ENCODE results near the gene KRT34.
"Not testable (repeated sequence)": the region's sequence is repeated elsewhere in the genome, so short reads cannot be mapped to it uniquely, and the experiment has no call there.

Gene KRT34

DNA sequence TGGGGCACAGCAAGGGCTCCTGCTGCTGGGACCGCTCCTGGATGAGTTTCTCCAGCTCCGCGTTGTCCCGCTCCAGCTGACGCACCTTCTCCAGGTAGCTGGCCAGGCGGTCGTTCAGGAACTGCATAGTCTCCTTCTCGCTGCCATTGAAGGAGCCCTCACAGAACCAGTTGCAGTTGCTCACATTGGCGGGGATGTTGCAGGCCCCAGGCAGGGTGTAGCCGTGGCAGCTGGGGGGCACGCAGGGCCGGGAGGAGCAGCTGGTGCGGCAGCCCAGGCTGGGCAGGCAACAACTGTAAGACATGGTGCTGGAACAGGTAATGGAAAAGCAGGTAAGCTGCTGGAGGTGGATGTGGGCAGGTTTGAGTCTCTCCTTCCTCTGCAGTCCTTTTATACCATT lies at the start of gene KRT34:
Gene KRT34, minus strand, starts transcription at position 364 of the 400 bp plus-strand sequence. Its CDS starts 60 bp downstream, at position 304.
- not testable (repeated sequence) for DNase-seq (ENCODE audit: low read depth)

DNA sequence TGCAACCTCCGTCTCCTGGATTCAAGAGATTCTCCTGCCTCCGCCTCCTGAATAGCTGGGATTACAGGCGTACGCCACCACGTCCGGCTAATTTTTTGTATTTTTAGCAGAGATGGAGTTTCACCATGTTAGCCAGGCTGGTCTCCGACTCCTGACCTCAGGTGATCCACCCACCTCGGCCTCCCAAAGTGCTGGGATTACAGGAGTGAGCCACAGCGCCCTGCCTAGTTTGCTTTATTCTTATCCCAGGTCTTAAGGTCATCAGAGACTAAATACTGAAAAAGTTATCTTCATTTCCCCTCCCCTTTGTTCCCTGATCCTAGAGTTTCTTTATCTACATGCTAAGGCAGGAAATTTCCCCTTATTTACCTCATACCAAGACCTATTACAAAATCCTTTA lies 48.3 kb upstream of the KRT34 start:
- not testable (repeated sequence) for DNase-seq (ENCODE audit: low read depth)

DNA sequence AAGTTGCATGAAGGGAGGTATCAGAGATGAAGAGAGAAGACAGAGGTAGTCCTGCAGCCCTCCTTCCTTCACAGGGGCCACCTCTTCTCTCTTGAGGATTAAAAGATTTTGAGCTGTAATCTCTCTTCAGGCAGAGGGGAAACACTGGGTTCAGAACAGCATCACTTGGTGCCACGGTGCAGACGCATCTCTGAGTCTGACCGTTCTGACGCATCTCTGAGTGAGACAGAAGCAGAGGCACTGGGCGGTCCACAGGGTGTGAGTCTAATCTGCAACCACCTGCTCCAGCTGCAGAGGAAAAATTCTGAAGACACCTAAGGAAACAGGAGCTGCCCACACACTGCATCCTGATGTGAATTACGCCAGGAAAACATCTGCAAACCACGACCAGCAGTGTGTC lies 47.6 kb upstream of the KRT34 start:
- DNase-seq (ENCODE audit: low read depth), result no peak

DNA sequence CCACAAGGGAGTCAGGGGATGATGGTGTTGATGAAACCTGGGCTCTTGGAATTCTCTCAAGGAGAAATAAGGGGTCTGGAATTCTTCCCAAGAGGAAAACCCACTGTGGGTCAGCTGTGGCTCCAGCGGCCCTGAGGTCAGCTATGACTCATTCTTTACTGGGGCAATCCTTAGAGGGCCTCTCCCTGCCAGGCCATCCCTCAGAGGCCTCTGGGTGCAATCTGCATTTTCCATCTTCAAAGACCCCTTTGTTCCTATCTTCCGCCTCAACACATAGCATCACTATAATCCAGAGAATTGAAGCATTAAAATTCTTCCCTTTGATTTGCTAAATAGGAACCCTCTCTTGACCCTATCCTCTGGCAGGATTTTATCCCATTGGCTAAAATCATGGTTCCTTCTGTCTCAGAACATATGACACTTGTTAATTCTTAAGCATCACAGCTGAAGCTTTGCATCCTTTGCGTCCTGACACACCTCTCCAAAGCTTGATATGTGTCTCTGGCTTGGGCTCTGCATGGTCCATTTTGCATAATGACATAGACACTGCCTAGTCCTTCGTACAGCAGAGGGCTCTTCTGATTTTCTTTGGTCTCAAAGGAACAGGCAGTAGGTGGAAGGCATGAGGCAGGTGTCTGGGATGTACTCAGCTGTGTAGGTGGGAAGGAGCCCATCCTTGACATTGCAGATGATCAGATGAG lies 46.6 kb upstream of the KRT34 start:
- DNase-seq (ENCODE audit: low read depth), result no peak

DNA sequence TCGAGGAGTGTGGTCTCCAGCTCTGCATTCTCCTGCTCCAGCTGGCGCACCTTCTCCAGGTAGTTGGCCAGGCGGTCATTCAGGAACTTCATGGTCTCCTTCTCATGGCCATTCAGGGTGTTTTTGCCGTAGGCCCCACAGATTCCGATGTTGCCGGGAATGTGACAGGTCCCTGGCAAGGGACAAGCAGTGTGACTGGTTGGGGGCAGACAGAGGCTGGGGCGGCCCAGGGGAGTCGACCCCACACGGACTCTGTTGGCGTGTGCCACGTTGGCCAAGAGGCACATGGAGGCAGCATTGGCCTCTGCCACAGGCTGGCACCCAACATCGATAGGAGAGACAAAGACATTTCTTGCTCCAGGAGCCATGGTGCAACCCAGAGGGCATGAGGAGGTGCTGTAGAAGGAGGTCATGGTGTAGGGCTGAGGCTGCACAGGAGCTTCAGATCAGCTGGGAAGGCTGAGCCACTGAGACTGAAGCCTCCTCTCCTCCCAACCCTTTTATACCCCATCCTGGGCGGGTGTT lies 42.1 kb upstream of the KRT34 start, which contains the start of gene KRT37:
Gene KRT37, minus strand, starts transcription at position 475 of the 525 bp plus-strand sequence. Its CDS starts 62 bp downstream, at position 413.
- DNase-seq (ENCODE audit: low read depth), result no peak

DNA sequence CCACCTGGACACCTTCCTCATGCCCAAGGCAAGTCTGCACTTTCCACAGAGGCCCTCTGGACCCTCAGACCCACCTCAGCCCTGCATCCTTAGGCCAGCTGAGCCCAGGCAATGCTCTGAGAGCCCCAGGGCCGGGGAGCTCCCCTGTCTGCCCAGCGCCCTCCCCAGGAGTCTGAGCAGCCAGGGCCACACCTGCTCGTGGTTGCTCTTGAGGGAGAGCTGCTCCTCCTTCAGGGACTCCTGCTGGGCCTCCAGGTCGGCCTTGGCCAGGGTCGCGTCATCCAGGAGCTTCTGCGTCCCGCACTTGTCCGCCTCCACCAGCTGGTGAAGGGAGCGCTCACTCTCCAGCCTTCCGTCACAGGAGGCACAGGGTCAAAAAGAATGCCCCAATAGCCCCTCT lies 40.5 kb upstream of the KRT34 start:
- not testable (repeated sequence) for DNase-seq (ENCODE audit: low read depth)

DNA sequence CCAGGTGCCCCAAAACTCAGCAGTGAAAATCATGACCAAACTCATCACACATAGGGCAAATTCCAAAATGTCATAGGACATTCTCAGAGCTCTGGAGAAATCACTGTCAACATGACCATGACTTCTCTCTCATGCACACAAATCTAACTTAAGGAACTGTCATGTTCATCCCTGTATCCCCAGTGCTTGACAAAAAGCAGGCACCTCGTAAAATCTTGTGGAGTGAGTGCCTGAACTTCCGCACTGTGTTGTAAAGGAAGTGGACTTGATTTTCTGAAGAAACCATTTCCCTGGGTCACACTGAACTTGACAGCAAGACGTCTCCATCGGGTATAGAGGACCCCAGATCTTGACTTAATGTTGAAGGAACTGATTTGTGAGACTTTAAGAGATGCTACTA lies 39.5 kb upstream of the KRT34 start:
- no peak for DNase-seq (ENCODE audit: low read depth)

DNA sequence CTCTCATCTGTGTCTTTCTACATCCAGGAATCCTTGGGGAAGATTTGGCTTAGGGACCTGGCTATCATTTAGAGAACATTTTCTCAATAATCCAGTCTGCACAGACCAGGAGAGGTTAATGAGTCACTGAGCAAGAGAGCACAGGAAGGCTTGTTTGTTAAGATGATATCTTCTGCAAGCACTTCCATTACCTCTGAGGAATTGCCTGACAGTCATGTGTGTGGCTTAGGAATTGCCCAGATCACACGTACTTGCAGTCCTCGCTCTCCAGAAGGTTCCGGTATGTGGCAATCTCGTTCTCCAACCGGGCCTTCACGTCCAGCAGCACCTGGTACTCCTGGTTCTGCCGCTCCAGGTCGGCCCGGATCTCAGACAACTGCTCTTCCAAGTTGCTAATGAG lies 39.0 kb upstream of the KRT34 start:
- DNase-seq (ENCODE audit: low read depth), result peak; percentile 52

DNA sequence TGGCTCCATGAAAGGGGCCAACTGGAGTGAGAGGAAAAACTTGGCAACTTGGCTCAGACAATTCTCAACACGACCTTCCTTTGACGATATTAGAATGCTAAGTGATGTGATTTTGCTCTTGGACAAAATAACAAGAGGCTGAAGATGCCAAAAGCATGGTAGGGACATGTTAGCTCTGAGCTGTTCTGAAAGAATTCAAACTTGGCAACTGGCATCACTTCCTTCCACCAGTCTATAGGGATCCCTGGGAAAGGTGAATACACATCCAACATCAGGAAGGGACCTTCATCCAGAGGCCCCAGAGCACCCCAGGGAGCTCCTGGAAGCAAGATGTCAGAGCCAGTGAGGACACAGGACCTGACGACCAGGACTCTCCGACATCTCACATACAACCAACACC lies 38.0 kb upstream of the KRT34 start:
- no peak for DNase-seq (ENCODE audit: low read depth)

DNA sequence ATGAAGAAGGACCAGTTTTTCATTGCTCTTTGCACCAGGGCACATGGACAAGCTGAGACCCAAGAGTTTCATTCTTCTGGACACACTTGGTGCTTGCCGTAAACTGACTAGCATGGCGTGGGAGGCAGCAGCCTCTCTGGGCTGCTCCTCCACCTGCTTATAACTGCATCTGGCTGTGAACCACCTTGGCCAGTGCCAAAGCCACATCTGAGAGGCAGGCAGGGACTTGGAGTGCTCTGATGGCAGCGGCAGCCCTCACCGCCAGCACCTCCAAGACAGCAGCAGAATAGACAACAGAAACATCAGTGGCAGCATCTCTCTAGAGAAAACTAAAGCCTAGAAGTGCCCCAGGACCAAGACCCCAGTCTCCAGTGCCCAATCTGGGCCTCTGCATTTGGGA lies 37.6 kb upstream of the KRT34 start:
- no peak for DNase-seq (ENCODE audit: low read depth)

DNA sequence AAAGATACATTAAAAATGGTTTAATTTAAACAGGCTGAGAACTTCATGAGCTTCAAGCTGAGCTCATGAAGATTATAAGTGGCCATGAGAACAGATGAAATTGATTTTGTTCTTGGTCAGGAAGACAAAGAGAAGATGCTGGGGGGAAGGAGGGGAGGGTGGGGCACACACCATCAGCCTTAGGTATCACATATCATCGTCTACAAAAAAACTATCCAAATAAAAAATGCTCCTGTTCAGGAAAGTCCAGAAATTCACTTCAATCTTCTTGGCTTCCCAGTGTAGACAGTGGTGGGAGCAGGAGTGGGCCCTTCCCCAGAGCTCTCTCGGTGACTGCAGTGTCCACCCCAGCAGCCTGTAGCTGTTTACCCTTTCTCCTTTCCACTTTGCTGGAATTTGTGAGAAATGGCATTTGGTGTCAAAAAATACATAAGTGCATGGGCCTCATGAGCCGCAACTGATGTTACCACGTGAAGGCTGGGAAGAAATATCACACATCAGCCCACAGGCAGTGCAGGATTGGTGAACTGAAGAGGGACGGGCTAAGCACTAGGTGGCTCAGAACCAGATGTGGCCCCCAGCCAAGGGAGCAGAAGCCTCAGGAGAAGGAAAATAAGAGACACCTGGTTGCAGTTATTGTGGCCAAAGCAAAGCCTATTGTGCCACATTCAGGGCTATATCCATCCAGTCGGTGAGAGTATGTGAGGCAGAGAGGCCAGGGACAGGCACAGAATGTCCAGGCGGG lies 36.2 kb upstream of the KRT34 start:
- no peak for DNase-seq (ENCODE audit: low read depth)

DNA sequence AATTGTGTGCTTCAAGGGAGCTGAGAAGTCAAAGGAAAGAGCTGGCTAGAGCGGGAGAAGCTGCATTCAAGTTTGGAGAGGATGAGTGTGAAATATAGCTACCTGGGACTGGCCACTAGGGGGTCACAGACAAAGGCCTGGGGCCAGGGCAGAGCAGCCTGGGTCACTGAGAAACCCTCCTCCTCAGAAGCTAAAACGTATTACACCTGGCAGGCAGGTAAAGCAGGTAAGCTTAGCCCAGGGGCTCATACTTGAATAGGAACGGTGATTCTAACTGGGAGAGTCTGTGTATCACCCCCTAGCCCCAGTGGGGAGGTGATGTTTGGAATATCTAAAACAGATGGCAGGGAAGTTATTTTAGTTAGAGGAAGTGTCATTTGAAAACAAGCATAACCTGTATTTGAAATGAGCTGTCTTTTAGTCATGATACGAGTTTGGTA lies 35.5 kb upstream of the KRT34 start:
- DNase-seq (ENCODE audit: low read depth), result no peak

DNA sequence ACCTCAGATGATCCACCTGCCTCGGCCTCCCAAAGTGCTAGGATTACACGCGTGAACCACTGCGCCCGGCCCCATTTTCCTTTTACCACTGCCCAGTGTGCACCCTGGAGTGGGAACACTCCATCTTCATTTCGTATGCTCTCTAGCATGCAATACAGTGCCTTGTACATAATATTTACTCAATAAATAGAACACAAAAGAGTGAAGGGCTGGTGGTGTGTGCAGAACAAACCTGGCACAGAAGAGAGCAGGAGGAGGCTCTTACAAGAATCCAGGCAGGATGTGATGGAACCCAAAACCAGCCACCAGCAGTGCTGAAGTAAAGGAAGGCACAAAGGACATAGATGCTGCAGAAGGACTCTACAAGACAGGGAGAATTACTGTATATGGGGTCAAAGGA lies 35.0 kb upstream of the KRT34 start:
- DNase-seq (ENCODE audit: low read depth), result no peak

DNA sequence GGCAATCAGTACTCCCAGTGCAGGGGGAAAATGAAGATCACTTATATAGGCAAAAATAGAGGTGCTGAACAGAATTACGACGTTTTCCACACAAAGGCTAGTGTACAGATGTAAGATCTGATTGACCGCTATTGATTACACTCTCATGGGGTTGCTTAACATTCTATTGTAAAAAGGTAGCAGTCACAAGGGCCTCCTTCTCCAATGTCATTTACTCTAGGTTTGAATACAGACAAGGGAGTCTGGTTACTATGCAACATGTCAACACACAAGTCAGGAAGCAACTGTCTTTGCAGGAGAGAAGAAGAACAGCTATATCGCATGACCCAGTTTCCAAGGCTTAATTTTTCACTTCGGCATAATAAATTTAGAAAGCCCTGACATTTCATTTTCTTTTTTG lies 34.4 kb upstream of the KRT34 start:
- no peak for DNase-seq (ENCODE audit: low read depth)

DNA sequence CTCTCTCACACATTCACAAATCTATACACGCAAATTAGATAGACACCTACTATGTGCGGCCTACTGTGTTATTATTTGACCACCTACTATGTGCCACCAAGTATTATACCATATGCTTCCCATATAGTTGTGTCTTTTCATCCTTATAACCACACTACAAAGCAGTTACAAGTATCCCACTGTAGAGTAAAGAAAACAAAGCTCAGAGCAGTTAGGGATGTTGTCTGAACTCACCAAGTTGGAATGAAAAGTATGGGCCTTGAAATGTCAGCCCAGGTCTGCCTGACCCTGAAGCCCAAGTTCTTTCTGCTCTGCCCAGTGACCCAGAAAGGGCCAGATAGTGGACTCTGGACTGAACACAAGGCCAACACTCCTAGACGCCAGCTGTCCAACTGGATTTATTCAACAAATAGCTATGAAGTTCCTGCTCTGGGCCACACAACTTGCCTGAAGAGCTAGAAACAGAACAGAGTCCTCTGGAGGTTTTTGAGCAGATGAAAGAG lies 33.8 kb upstream of the KRT34 start:
- peak; percentile 41 for DNase-seq (ENCODE audit: low read depth)

DNA sequence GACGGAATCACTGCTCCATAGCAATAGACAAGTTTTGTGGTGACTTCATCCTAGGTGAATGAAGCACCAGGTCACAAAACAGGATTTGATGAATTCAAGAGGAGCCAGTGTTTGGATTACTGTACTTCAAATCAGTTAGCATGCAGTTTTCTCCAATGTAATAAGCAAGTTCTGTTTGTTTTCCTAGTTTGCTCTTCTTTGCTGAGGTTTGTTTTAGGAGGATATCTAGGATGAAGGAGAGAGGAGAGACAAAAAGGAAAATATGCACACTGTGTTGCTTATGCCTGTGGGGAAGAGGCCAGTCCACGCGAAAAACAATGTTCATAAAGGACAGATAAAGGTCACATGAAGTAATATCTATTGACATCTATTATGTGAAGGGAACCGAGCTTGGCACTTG lies 33.3 kb upstream of the KRT34 start:
- no peak for DNase-seq (ENCODE audit: low read depth)

DNA sequence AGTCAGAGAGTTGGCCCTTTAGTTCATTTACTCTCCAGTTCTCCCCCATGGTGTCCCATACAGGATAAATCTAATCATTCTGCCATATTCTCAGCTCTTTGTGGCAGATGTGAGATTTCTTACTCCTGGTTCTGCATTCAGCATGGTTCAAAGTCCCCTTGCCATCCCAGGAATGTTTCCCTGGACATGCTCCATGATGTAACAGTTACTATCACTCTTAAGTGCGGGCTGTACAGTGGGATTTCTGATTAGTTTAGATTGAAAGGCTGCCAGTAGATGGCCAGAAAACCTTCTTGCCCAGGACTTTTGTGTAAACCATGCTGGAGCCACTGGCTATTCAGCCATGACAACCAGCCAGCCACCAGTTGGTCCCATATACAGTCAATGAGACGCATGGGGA lies 31.9 kb upstream of the KRT34 start:
- DNase-seq (ENCODE audit: low read depth), result no peak

DNA sequence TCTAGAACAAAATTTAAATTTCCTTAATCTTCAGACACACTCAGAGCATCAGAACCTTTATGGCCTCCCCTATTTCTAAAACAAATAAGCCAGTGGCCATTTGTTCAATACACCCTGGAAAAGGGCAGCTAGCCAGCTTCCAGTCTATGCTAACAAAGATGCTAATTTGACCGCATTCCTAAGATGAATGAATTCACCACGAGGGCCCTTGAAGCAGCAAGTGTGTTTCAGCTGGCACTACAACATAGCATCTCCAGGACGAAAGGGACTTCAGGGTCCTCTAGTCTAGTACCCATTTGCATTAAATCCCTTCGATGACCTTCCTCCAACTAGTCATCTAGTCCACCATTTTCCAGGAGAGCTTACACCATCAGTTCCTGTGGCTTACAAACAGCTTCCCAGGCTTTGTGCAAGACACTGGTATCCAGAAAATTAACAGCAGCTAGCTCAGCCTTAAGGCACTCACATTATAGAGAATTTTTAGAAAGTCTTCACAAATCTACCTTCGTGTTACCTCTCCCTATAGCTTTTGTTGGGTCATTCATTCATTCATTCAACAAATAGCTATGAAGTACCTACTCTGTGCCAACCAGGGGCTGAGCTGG lies 31.3 kb upstream of the KRT34 start:
- DNase-seq (ENCODE audit: low read depth), result no peak

DNA sequence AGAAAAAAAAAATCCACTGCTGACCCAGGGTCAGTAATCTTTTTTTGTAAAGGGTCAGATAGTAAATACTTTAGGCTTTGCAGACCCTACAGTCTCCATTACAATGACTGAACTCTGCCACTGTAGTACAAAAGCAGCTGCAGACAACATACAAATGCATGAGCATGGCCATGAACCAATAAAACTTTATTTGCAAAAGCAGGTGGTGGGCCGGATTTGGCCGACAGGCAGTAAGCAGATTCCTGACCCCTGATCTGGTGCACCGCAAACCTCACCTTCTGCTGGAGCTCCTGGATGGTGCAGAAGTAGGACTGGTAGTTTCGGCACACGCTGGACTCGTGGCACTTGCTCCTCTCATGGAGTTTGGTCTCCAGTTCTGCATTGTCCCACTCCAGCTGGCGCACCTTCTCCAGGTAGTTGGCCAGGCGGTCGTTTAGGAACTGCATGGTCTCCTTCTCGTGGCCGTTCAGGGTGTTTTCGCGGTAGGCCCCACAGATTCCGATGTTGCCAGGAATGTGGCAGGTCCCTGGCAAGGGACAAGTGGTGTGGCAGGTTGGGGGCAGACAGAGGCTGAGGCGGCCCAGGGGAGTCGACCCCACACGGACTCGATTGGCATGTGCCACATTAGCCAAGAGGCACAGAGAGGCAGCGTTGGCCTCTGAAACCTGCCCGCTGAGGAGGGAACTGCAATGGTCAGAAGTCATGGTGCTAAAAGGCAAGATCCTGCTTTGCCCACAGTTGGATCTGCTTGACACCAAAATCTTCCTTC lies 29.1 kb upstream of the KRT34 start:
- no peak for DNase-seq (ENCODE audit: low read depth)

DNA sequence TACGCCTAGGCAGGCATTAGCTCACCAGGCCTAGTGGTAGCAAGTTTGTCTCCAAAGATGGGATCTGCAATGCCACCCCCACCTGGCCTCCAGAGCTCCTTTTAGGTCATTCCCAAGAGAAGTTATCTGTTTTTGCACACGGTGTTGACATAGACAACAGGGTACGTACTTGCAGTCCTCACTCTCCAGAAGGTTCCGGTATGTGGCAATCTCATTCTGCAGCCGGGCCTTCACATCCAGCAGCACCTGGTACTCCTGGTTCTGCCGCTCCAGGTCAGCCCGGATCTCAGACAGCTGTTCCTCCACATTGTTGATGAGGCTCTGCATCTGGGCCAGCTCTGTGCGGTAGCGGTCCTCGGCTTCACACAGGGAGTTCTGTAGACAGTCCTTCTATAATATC lies 25.1 kb upstream of the KRT34 start:
- DNase-seq (ENCODE audit: low read depth), result no peak

DNA sequence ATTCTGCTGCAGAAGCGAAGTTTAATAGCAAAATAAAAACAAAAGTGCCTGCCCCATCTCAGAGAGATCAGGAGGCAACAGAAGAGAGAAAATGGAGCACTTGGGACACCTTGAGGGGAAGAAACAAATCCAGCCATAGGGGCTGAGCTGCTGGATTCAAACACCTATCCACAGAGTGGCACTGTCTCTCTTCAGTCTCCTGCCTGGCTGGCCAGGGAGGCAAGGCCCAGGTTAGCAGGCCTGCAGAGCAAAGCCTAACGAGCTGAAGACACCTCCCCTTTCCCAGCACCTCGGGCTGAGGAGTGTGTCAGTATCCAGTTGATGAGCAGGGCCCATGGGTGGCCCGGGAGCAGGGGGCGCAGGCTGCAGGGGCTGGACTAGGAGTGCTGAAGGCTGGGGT lies 24.1 kb upstream of the KRT34 start:
- no peak for DNase-seq (ENCODE audit: low read depth)

All from non-pigmented ciliary epithelial cell (primary cell).